ENCODE measurements around the gene PRDM2. TPM values are rescaled to one million over a fixed set of nuclear protein-coding genes. Genes with fewer than 3 reads are reported as not detected.

Gene PRDM2
- total RNA-seq, 4 donors from 2014 or later = 34.7 to 70.1 (median 53.0) TPM

DNA sequence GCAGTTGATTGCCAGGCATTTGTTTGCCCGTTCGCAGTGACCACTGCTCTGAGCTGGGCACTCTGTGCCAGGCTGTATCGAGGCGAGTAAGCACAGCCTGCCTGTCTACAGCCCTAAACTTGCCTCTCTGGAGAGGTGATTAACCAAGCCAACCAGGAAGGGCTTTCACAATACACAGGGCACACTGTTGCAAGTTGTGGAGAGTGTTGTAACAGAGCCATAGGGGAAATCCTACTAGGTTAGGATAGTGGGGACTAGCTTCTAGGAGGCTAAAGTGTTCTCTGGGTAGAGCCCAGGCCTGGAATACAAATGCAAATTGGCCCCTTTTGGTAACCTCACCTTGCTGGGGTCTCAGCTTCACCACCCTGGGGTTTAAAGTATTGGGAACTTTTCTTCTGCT, 23.8 kb downstream of the PRDM2 start:
- H3K36me3 ChIP-seq = no peaks in the 10 kb centered on the region
- H3K4me3 ChIP-seq = no peak overlapping the region
- H3K4me1 ChIP-seq = no peaks in the 10 kb centered on the region
- H3K9me3 ChIP-seq = no peaks in the 10 kb centered on the region
- no peak overlapping the region for H3K27ac ChIP-seq
- no peaks in the 10 kb centered on the region for H3K27me3 ChIP-seq
- DNase-seq = no peak
- TF ChIP-seq, protein P1, sequence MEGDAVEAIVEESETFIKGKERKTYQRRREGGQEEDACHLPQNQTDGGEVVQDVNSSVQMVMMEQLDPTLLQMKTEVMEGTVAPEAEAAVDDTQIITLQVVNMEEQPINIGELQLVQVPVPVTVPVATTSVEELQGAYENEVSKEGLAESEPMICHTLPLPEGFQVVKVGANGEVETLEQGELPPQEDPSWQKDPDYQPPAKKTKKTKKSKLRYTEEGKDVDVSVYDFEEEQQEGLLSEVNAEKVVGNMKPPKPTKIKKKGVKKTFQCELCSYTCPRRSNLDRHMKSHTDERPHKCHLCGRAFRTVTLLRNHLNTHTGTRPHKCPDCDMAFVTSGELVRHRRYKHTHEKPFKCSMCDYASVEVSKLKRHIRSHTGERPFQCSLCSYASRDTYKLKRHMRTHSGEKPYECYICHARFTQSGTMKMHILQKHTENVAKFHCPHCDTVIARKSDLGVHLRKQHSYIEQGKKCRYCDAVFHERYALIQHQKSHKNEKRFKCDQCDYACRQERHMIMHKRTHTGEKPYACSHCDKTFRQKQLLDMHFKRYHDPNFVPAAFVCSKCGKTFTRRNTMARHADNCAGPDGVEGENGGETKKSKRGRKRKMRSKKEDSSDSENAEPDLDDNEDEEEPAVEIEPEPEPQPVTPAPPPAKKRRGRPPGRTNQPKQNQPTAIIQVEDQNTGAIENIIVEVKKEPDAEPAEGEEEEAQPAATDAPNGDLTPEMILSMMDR (IDR thresholded peaks at IDR 0.05) = no peak
- TF ChIP-seq POLR2A (IDR thresholded peaks at IDR 0.05) = no peak

DNA sequence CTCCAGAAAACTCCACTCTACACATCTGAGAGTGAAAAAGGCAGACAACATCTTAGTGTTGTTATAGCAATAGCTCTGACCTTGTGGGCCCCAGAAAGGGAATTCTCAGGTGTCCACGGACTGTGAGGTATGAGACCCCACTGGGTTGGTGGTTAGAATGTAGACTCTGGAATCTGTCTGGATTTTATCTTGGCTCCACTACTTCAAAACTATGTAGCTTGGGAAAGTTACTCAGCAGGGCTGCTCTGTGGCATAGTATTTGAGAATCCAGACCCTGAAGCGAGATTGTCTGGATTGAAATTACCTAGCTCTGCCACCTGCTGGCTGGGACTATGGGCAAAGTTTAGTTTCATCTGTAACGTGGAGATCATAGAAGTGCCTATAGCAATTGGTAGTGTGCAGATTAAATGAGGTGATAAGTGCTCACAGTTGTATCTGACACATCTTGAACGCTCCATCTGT, 25.8 kb downstream of the PRDM2 start:
- no peak overlapping the region for H3K4me3 ChIP-seq
- H3K36me3 ChIP-seq = no peaks in the 10 kb centered on the region
- TF ChIP-seq, protein P1 (IDR thresholded peaks at IDR 0.05) = peak; percentile 37 to 77 (median 64)
- TF ChIP-seq POLR2A (IDR thresholded peaks at IDR 0.05) = no peak
- no peaks in the 10 kb centered on the region for H3K27me3 ChIP-seq
- H3K27ac ChIP-seq = peak overlapping the region in 1 of 4 donors; percentile 39
- peaks cover 0 to 11% (median 0%) of the 10 kb centered on the region in 4 donors for H3K4me1 ChIP-seq
- H3K9me3 ChIP-seq = no peaks in the 10 kb centered on the region
- peak in 2 of 3 donors; percentile 69 to 86 for DNase-seq

DNA sequence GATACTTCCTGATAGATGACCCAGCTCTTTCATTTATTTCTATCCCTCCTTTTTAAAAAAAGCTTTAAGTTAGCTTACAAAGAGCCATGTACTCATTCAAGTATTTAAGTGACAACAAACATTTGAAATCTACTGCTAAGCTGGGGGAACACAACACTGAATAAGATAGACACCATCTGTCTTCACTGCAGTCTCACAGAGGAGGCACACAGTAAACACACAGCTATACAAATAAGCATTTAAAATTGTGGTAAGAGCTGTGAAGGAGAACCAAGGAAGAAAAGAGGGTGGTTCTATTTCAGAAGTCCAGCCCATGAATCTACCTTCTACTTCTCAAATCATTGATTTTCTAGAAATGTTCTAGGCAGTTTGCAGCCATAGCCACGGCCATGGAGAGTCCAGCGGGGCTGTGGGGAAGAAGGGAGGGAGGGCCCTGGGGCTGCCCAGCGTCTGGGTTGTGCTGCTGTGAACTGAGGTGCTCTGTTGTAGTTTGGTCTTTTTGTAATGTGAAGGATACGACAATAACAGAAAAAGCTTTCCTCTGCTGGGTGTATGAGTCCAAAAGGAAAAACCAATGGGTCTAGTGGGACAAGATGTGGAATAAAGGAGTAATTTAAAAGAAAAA, 28.2 kb downstream of the PRDM2 start:
- Histone ChIP-seq H3K4me1 (peaks cover 0 to 11% (median 0%) of the 10 kb centered on the region in 4 donors), H3K4me3 (no peak overlapping the region), H3K27me3 (no peaks in the 10 kb centered on the region), H3K36me3 (peaks cover 0 to 3% (median 0%) of the 10 kb centered on the region in 3 donors), H3K9me3 (no peaks in the 10 kb centered on the region), H3K27ac (peak overlapping the region in 2 of 4 donors; percentile 80 to 87)
- TF ChIP-seq POLR2A (IDR thresholded peaks at IDR 0.05) = no peak
- TF ChIP-seq, protein P1 (IDR thresholded peaks at IDR 0.05) = no peak
- DNase-seq = no peak

DNA sequence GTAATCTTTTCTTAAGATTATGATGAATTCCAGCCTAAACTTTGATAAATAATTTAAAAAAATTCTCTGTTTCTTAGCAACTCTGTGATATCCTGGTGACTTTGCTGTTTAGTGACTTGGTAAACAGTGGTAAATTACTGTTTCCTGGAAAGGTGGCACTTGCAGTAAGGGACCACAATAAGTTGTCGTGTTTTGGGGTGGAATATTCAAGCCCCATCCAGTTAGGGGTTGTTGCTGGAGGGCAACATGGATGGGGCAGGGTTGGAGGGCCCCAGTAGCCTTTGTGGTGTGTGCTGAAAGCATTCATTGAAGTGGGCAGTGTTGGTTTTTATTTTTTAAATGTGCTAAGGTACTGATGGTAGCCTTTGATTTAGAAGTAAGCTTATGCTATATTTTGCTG, 30.3 kb downstream of the PRDM2 start:
- TF ChIP-seq, protein P1 (IDR thresholded peaks at IDR 0.05) = no peak
- TF ChIP-seq POLR2A (IDR thresholded peaks at IDR 0.05) = no peak
- peak overlapping the region; percentile 55 to 87 (median 73) for H3K27ac ChIP-seq

DNA sequence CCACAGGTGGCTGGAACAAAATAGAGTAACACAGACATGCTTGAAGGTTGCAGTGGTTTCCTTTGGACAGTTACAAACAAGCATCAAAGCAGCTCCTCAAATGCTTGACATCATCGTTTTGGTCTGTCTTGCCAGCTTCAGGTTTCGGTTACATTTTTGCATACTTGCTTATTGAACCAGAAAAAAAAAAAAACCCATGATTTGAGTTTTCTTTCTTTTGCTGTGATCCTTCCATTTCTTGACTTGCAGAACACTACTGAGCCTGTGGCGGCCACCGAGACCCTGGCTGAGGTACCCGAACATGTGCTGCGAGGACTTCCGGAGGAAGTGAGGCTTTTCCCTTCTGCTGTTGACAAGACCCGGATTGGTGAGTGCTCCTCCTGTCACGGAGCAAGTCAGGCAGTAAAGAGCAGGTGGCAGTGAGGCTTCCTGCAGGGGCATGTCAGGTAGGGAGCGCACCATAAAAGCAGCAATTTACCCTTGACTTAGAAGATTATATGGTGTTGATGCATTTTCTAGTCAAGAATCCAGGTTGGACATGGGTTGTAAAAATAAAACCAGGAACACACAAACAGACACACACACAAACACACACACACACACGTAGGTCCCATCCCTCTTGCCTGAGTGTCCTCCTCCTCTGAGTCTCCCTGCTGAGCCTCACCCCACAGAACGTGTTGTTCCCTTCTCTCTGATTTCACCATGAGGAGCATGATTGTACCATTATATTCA, 30.9 kb downstream of the PRDM2 start:
- TF ChIP-seq, protein P1 (IDR thresholded peaks at IDR 0.05) = peak in 1 of 6 experiments; percentile 1
- TF ChIP-seq POLR2A (IDR thresholded peaks at IDR 0.05) = peak in 1 of 2 donors; percentile 25
- Histone ChIP-seq H3K4me1 (peaks cover 0 to 19% (median 0%) of the 10 kb centered on the region in 4 donors), H3K36me3 (peaks cover 0 to 3% (median 0%) of the 10 kb centered on the region in 3 donors), H3K4me3 (no peak overlapping the region), H3K9me3 (no peaks in the 10 kb centered on the region), H3K27ac (peak overlapping the region; percentile 55 to 87 (median 76)), H3K27me3 (no peaks in the 10 kb centered on the region)
- peak; percentile 54 to 95 (median 95) for DNase-seq

More for the DNA sequence above, 30.3 kb downstream of the PRDM2 start:
- peaks cover 0 to 19% (median 0%) of the 10 kb centered on the region in 4 donors for H3K4me1 ChIP-seq
- H3K4me3 ChIP-seq = no peak overlapping the region
- H3K27me3 ChIP-seq = no peaks in the 10 kb centered on the region
- H3K9me3 ChIP-seq = no peaks in the 10 kb centered on the region
- DNase-seq = no peak
- peaks cover 0 to 3% (median 0%) of the 10 kb centered on the region in 3 donors for H3K36me3 ChIP-seq

Data from Peyer's patch (tissue), 4 donors.